K562 (cell line): ENCODE data around the gene NECTIN4. TPM values are rescaled to one million over a fixed set of nuclear protein-coding genes. Genes with fewer than 3 reads are reported as not detected.

Source experiments
- ATAC-seq: fragments of 200-7000 bp; cut with Tn5 transposase; 3 replicates; pipeline ENCODE4 v1.9.1; 2020; ENCODE audit warnings: moderate library complexity
- BruUV-seq: library from RNA; stranded (reverse); fragments of 400-500 nt; replicated peaks from 2 replicates; lab custom pipeline; 2021; lab: Mats Ljungman, UMichigan
- CTCF ChIA-PET: fragments of 300-600 bp; formaldehyde crosslinking; extraction: SDS; loops from one replicate; lab custom pipeline; 2021; ENCODE audit warnings: low intra/inter-chr PET ratio; lab: Yijun Ruan, JAX
- POLR2A ChIA-PET: fragments of 300-600, 350-650 bp; sonication (Branson Sonifier 250); formaldehyde crosslinking; extraction: SDS; loops from one replicate; lab custom pipeline; 2021; ENCODE audit warnings: antibody characterized with exemption, inconsistent platforms; lab: Yijun Ruan, JAX
- DNase-seq, 4 experiments: peaks; one replicate each; pipeline versions ENCODE4 v3.0.0 to v3.0.0-alpha.2; 2011 to 2018; ENCODE audit warnings: low spot score in 3 of 4, mixed read lengths in 3 of 4; ENCODE audit errors: extremely low read depth in 1 of 4
- FAIRE-seq: peaks from 2 replicates; lab custom pipeline; 2011; peaks lifted over from hg19 to GRCh38; lab: Jason Lieb, UNC
- H2AFZ ChIP-seq: 2 replicates; pipeline ENCODE4 v1.6.0; 2011; ENCODE audit warnings: low read depth, low read length, control low read depth, inconsistent platforms
- H3K27ac ChIP-seq: fragments of 200-600 bp; 3 replicates; pipeline ENCODE4 v1.8.0; 2011; ENCODE audit warnings: low read depth, mild to moderate bottlenecking, control low read depth, inconsistent platforms, low read length, moderate library complexity, mixed read lengths; ENCODE audit errors: extremely low read depth
- H3K27me3 ChIP-seq, 2 experiments: fragments of 300-600 bp in 1 of 2; 2 replicates in 1 of 2; 3 replicates in 1 of 2; pipeline versions ENCODE4 v1.6.0 to v1.8.0; 2011; ENCODE audit warnings: inconsistent platforms in 2 of 2, low read length in 2 of 2, mild to moderate bottlenecking in 1 of 2, mixed read lengths in 1 of 2, moderate library complexity in 1 of 2; ENCODE audit not compliant: control insufficient read depth in 2 of 2, insufficient read depth in 2 of 2
- H3K36me3 ChIP-seq: fragments of 300-600 bp; 3 replicates; pipeline ENCODE4 v1.8.0; 2011; ENCODE audit warnings: mild to moderate bottlenecking, low read length, inconsistent platforms; ENCODE audit not compliant: control insufficient read depth, insufficient read depth
- H3K4me1 ChIP-seq, 2 experiments: fragments of 200-600 bp in 1 of 2; replicated peaks in 1 of 2; 2 replicates in 1 of 2; 3 replicates in 1 of 2; pipeline versions ENCODE4 v1.5.1 to v1.8.0; 2011; ENCODE audit warnings: inconsistent platforms in 2 of 2, low read length in 2 of 2, mild to moderate bottlenecking in 1 of 2, mixed read lengths in 1 of 2, moderate library complexity in 1 of 2; ENCODE audit not compliant: control insufficient read depth in 2 of 2, insufficient read depth in 2 of 2
- H3K4me2 ChIP-seq: 2 replicates; pipeline ENCODE4 v1.6.1; 2011; ENCODE audit warnings: low read length, control low read depth, inconsistent platforms, mixed read lengths; ENCODE audit not compliant: insufficient read depth
- H3K4me3 ChIP-seq: fragments of 200-600 bp; sonication (generic), shearing (Covaris generic); 2 replicates; pipeline ENCODE4 v1.5.1; 2016; ENCODE audit warnings: control low read depth, inconsistent platforms
- H3K79me2 ChIP-seq: fragments of 200-600 bp; 3 replicates; pipeline ENCODE4 v1.8.0; 2011; ENCODE audit warnings: low read length, inconsistent platforms; ENCODE audit not compliant: control insufficient read depth, insufficient read depth
- H3K9ac ChIP-seq, 2 experiments: 2 replicates each; pipeline versions ENCODE4 v1.6.0 to v1.6.1; 2011; ENCODE audit warnings: low read depth in 2 of 2, low read length in 2 of 2, control low read depth in 1 of 2, inconsistent platforms in 1 of 2, mild to moderate bottlenecking in 1 of 2, mixed read lengths in 1 of 2; ENCODE audit not compliant: insufficient read depth in 1 of 2
- H3K9me1 ChIP-seq: one replicate; pipeline ENCODE4 v1.6.0; 2011; ENCODE audit warnings: inconsistent platforms, mild to moderate bottlenecking, low read length, moderate library complexity; ENCODE audit not compliant: control insufficient read depth, insufficient read depth
- H3K9me3 ChIP-seq: replicated peaks from 2 replicates; pipeline ENCODE4 v1.5.1; 2011; ENCODE audit warnings: low read depth, low read length, inconsistent platforms; ENCODE audit not compliant: control insufficient read depth, insufficient read depth
- H4K20me1 ChIP-seq: replicated peaks from 2 replicates; pipeline ENCODE4 v1.6.1; 2011; ENCODE audit warnings: low read length, inconsistent platforms, mixed read lengths; ENCODE audit not compliant: control insufficient read depth, insufficient read depth
- BCL6 ChIP-seq: fragments of 250-450 bp; sonication (Bioruptor Pico); IDR thresholded peaks from 2 replicates; pipeline ENCODE4 v1.4.0; 2020
- DDX20 ChIP-seq: fragments of 450-650 bp; IDR thresholded peaks from 2 replicates; pipeline ENCODE4 v1.6.1; 2016; ENCODE audit warnings: missing genetic modification characterization, low read depth, mild to moderate bottlenecking, missing compliant biosample characterization, moderate library complexity
- ELF2 ChIP-seq: fragments of 250-450 bp; sonication (Bioruptor Pico); IDR thresholded peaks from 2 replicates; pipeline ENCODE4 v1.5.0; 2021; ENCODE audit warnings: mild to moderate bottlenecking
- HDAC8 ChIP-seq: fragments of 450-650 bp; IDR thresholded peaks from 2 replicates; pipeline ENCODE4 v1.6.1; 2016; ENCODE audit warnings: mild to moderate bottlenecking, missing genetic modification characterization, moderate library complexity, missing compliant biosample characterization
- KDM1A ChIP-seq, 2 experiments: fragments of 450-650 bp; IDR thresholded peaks; 2 replicates each; pipeline ENCODE4 v1.6.1; 2016; ENCODE audit warnings: mild to moderate bottlenecking in 2 of 2
- NCOA6 ChIP-seq: fragments of 450-650 bp; IDR thresholded peaks from 2 replicates; pipeline ENCODE4 v1.6.1; 2017; ENCODE audit warnings: mild to moderate bottlenecking
- SMARCB1 ChIP-seq: IDR thresholded peaks from 2 replicates; pipeline ENCODE4 v1.6.1; 2011; ENCODE audit warnings: improper control_type of control experiment, low read depth; ENCODE audit not compliant: insufficient read length
- TCF3 ChIP-seq: sonication (generic); formaldehyde crosslinking; IDR thresholded peaks from 2 replicates; pipeline ENCODE4 v1.4.0; 2020; ENCODE audit warnings: mild to moderate bottlenecking, missing genetic modification reagents
- ZFP30 ChIP-seq: fragments of 250-450 bp; sonication (Bioruptor Pico); IDR thresholded peaks from 2 replicates; pipeline ENCODE4 v1.8.0; 2022; ENCODE audit warnings: moderate library complexity, mild to moderate bottlenecking, inconsistent platforms, borderline replicate concordance
- ZNF584 ChIP-seq: fragments of 200-800 bp; sonication (Bioruptor generic); IDR thresholded peaks from 2 replicates; pipeline ENCODE4 v1.6.1; 2016; ENCODE audit warnings: low read depth, mild to moderate bottlenecking, missing genetic modification characterization, missing compliant biosample characterization
- WGBS: fragments of 100-300 bp; shearing (Covaris generic); methylation state at CpG from one replicate; pipeline ENCODE4 v1.1.6; 2016; ENCODE audit warnings: low coverage, mixed read lengths; ENCODE audit not compliant: insufficient coverage; ENCODE audit errors: missing lambda C conversion rate; 5-methylcytosine and 5-hydroxymethylcytosine counted together
- in situ Hi-C: fragments of 300-500 bp; cut with MboI; formaldehyde crosslinking; loops from 4 replicates; pipeline ENCODE4 v1.15.0; 2018; ENCODE audit warnings: inconsistent platforms, mixed read lengths
- intact Hi-C: fragments of 100-400 bp; cut with micrococcal nuclease; formaldehyde crosslinking; loops from 2 replicates; pipeline ENCODE4 v1.14.2; 2022
- polyA plus RNA-seq, 8 experiments: library from polyadenylated mRNA; depleted of rRNA in 4 of 8; stranded (reverse) in 5 of 8; unstranded in 3 of 8; fragments of >200 nt; fragmentation: Nextera tagmentation in 2 of 8; fragmentation: Illumina TruSeq in 1 of 8; extraction: Ambion mirVana in 2 of 8; extraction: Trizol in 1 of 8; gene quantifications; 2 replicates each; pipeline versions ENCODE4 v1.2.1 to v1.2.3, GENCODE V29; 2011 to 2014; ENCODE audit warnings: inconsistent platforms in 1 of 8, missing spikeins in 1 of 8
- total RNA-seq, 7 experiments: library from RNA; depleted of rRNA in 6 of 7; stranded (reverse); fragments of >200 nt in 6 of 7; fragmentation: Illumina TruSeq in 2 of 7; extraction: Trizol in 2 of 7; gene quantifications; 2 replicates each; pipeline versions ENCODE4 v1.2.1 to v1.2.3, GENCODE V29; 2011 to 2021; ENCODE audit warnings: low replicate concordance in 1 of 7
- TF ChIP-seq, protein P1 (sequence below): fragments of 450-650 bp; IDR thresholded peaks from 2 replicates; pipeline ENCODE4 v1.7.1; 2018; ENCODE audit warnings: mild to moderate bottlenecking, low read depth; ENCODE audit not compliant: partially characterized antibody

Gene NECTIN4
- total and polyA plus RNA-seq, 9 of the 15 experiments (the other 6 are each of a cell fraction or from before 2014, with no cell fraction given): 0.01 to 0.09 TPM; not detected in 7

DNA sequence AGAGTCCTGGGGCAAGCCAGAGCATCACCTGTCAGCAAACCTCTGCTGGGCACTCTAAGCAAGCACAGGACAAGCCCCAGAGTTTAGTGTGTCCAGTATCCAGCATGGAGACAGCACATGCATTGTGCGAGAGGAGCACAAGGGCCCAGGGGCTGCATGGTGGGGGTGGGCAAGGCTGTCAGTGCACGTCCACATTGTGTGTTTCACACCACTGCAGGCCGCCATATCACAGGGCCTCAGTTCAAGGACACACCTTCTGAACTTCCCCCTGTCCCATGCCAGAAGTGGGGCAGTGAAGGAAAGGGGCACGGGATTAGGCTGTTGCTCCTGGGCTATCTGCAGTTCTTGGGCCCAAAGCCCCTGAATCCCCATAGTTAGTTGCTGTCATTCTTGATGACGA is 49.8 kb downstream of the NECTIN4 start:
- no peak overlapping the region for H3K27ac ChIP-seq
- no peaks in the 10 kb centered on the region for H4K20me1 ChIP-seq
- BruUV-seq: no TSS peak
- no peak overlapping the region for H3K4me3 ChIP-seq
- DNase-seq (no peak), FAIRE-seq (no peak), ATAC-seq (no peak)
- H3K4me2 ChIP-seq: no peak overlapping the region
- H3K79me2 ChIP-seq: peaks cover 8% of the 10 kb centered on the region
- no peaks in the 10 kb centered on the region for H3K9me1 ChIP-seq
- 78% methylated on average over 5 of the region's 5 CpGs for WGBS
- H3K9ac ChIP-seq: no peak overlapping the region
- H3K36me3 ChIP-seq: peaks cover 48% of the 10 kb centered on the region
- H3K27me3 ChIP-seq: no peaks in the 10 kb centered on the region
- ChIA-PET POLR2A (interaction anchor here (1.4 kb wide), 1 partner anchor 7 kb away, joined by 4 read pairs; no protein-coding TSS in a partner anchor), CTCF (no interaction called here)
- intact Hi-C loops (no loop called here), in situ Hi-C loops (no loop called here)
- no peak overlapping the region for H2AFZ ChIP-seq
- TF ChIP-seq ZFP30 (CRISPR knock-in tag): no peak
- no peak for TF ChIP-seq BCL6
- TF ChIP-seq KDM1A (IDR thresholded peaks at IDR 0.05): no peak
- no peak for TF ChIP-seq NCOA6
- H3K9me3 ChIP-seq: no peaks in the 10 kb centered on the region
- H3K4me1 ChIP-seq: peaks cover 4% of the 10 kb centered on the region in 2 experiments; a peak in 3 of 5 replicates

DNA sequence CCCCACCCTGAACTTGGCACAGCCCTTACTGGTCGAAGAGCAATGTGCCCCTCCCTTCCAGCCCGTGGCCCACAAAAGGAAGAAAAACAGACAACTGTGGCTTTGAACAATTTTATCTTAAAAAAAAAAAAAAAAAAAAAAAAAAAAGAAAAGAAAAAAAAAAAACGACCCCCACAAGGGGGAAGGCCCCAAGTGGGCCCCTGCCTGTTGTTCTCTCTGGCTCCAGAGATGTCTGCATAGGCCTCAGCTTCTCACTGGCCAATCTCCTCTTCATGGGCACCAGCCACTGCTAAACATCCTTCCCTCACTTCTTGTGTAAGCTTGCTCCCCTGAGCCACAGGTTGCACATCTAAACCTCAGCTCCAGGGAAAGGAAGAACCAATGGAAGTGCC is 50.2 kb downstream of the NECTIN4 start:
- Histone ChIP-seq H3K79me2 (peaks cover 4% of the 10 kb centered on the region), H3K36me3 (peaks cover 48% of the 10 kb centered on the region), H3K4me1 (peaks cover 1 to 4% of the 10 kb centered on the region in 2 experiments; a peak in 3 of 5 replicates), H3K9me3 (no peaks in the 10 kb centered on the region), H3K4me3 (no peak overlapping the region), H3K9me1 (no peaks in the 10 kb centered on the region), H4K20me1 (no peaks in the 10 kb centered on the region), H3K4me2 (no peak overlapping the region), H3K27me3 (no peaks in the 10 kb centered on the region), H2AFZ (no peak overlapping the region), H3K27ac (no peak overlapping the region), H3K9ac (no peak overlapping the region)
- no peak for ATAC-seq
- no peak for DNase-seq
- in situ Hi-C loops: no loop called here
- ChIA-PET POLR2A (no interaction called here), CTCF (no interaction called here)
- WGBS: no CpG with 5 or more reads among the region's 3 CpGs
- TF ChIP-seq ELF2 (CRISPR knock-in tag) (no peak), DDX20 (tag) (no peak), TCF3 (CRISPR knock-in tag) (no peak), HDAC8 (no peak), SMARCB1 (no peak), ZNF584 (CRISPR knock-in tag) (no peak)
- TF ChIP-seq, protein P1, sequence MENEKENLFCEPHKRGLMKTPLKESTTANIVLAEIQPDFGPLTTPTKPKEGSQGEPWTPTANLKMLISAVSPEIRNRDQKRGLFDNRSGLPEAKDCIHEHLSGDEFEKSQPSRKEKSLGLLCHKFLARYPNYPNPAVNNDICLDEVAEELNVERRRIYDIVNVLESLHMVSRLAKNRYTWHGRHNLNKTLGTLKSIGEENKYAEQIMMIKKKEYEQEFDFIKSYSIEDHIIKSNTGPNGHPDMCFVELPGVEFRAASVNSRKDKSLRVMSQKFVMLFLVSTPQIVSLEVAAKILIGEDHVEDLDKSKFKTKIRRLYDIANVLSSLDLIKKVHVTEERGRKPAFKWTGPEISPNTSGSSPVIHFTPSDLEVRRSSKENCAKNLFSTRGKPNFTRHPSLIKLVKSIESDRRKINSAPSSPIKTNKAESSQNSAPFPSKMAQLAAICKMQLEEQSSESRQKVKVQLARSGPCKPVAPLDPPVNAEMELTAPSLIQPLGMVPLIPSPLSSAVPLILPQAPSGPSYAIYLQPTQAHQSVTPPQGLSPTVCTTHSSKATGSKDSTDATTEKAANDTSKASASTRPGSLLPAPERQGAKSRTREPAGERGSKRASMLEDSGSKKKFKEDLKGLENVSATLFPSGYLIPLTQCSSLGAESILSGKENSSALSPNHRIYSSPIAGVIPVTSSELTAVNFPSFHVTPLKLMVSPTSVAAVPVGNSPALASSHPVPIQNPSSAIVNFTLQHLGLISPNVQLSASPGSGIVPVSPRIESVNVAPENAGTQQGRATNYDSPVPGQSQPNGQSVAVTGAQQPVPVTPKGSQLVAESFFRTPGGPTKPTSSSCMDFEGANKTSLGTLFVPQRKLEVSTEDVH: no peak
- no peak for FAIRE-seq
- BruUV-seq: no TSS peak
- intact Hi-C loops: no loop called here
